GM12875 (cell line): ENCODE measurements around the gene NAPG.
"Not testable (repeated sequence)": the region's sequence is repeated elsewhere in the genome, so short reads cannot be mapped to it uniquely, and the experiment has no call there.

Experiments used
- H3K4me3 ChIP-seq: one replicate; pipeline ENCODE4 v1.5.1; 2011; ENCODE audit warnings: low read depth, low read length, control low read depth
- CTCF ChIP-seq: IDR thresholded peaks from 2 replicates; pipeline ENCODE4 v1.5.1; 2011; ENCODE audit warnings: low read depth, mild to moderate bottlenecking, control low read depth, inconsistent platforms, low read length, moderate library complexity, borderline replicate concordance; ENCODE audit not compliant: insufficient read depth

Gene NAPG

GRCh38 chr18:10544093-10544748, 18.4 kb downstream of the NAPG start:
- H3K4me3 ChIP-seq: no peak overlapping the region
- no peak for TF ChIP-seq CTCF

GRCh38 chr18:10546557-10547300, 20.9 kb downstream of the NAPG start:
- TF ChIP-seq CTCF: no peak
- H3K4me3 ChIP-seq: no peak overlapping the region

- no peak overlapping the region for H3K4me3 ChIP-seq
- no peak for TF ChIP-seq CTCF
Measured at GRCh38 chr18:10552226-10552625, 26.4 kb downstream of the NAPG start.

GRCh38 chr18:10556251-10556650, 30.4 kb downstream of the NAPG start:
- not testable (repeated sequence) for H3K4me3 ChIP-seq

GRCh38 chr18:10557085-10557677, 31.4 kb downstream of the NAPG start:
- no peak for TF ChIP-seq CTCF
- no peak overlapping the region for H3K4me3 ChIP-seq

GRCh38 chr18:10558243-10558966, 32.6 kb downstream of the NAPG start:
- TF ChIP-seq CTCF: no peak
- H3K4me3 ChIP-seq: no peak overlapping the region

GRCh38 chr18:10558967-10559298, 33.1 kb downstream of the NAPG start:
- no peak for TF ChIP-seq CTCF
- no peak overlapping the region for H3K4me3 ChIP-seq
